ENCODE measurements around the gene VAT1L.

DNA sequence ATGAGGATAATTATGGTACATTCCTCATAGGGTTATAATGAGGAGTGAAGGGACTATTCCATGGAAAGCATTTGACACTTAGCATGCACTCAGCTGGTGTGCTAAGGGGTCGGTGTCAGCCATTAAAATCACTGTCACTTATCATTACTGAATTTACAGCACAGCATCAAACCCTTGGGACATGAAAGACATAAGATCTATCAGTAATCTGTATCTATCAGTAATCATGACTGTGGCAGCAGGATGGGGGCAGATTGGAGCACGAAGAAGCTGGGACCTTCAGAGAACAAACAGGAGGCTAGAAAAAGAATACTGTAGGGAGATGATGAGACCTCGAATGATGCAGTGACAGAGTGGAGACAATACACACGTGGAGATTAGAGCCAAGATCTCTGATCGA lies 160.5 kb downstream of the VAT1L start:
- TF ChIP-seq POLR2AphosphoS5 (IDR thresholded peaks at IDR 0.05; ENCODE audit: insufficient read depth in 1 of 2, low read depth in 1 of 2) (no peak), CTCF (IDR thresholded peaks at IDR 0.05) (no peak)

Data from vagina (tissue), 2 donors.